Measurements from ENCODE around the gene SLC16A10.

Gene SLC16A10

GRCh38 chr6:111114087-111114443, 26.8 kb downstream of the SLC16A10 start:
- no peak for TF ChIP-seq CTCF (IDR thresholded peaks at IDR 0.05; ENCODE audit: control insufficient read depth, insufficient read depth, low read depth, low read length, missing control alignments)
- H3K4me3 ChIP-seq (ENCODE audit: control insufficient read depth, low read depth, low read length) = no peak overlapping the region
- no peak for DNase-seq (ENCODE audit: low read depth)

- no peak for DNase-seq (ENCODE audit: low read depth)
- no peak overlapping the region for H3K4me3 ChIP-seq (ENCODE audit: control insufficient read depth, low read depth, low read length)
- TF ChIP-seq CTCF (IDR thresholded peaks at IDR 0.05; ENCODE audit: control insufficient read depth, insufficient read depth, low read depth, low read length, missing control alignments) = no peak
Observed at GRCh38 chr6:111114482-111114881, 27.2 kb downstream of the SLC16A10 start.

- TF ChIP-seq CTCF (IDR thresholded peaks at IDR 0.05; ENCODE audit: control insufficient read depth, insufficient read depth, low read depth, low read length, missing control alignments) = no peak
- no peak overlapping the region for H3K4me3 ChIP-seq (ENCODE audit: control insufficient read depth, low read depth, low read length)
- DNase-seq (ENCODE audit: low read depth) = no peak
Observed at GRCh38 chr6:111118826-111119225, 31.5 kb downstream of the SLC16A10 start.

- no peak for TF ChIP-seq CTCF (IDR thresholded peaks at IDR 0.05; ENCODE audit: control insufficient read depth, insufficient read depth, low read depth, low read length, missing control alignments)
- no peak for DNase-seq (ENCODE audit: low read depth)
- H3K4me3 ChIP-seq (ENCODE audit: control insufficient read depth, low read depth, low read length) = no peak overlapping the region
Observed at GRCh38 chr6:111119571-111120329, 32.4 kb downstream of the SLC16A10 start.

- H3K4me3 ChIP-seq (ENCODE audit: control insufficient read depth, low read depth, low read length) = no peak overlapping the region
- DNase-seq (ENCODE audit: low read depth) = no peak
- TF ChIP-seq CTCF (IDR thresholded peaks at IDR 0.05; ENCODE audit: control insufficient read depth, insufficient read depth, low read depth, low read length, missing control alignments) = no peak
Observed at GRCh38 chr6:111121789-111122350, 34.6 kb downstream of the SLC16A10 start.

- no peak for DNase-seq (ENCODE audit: low read depth)
Observed at GRCh38 chr6:111122458-111123286, 35.4 kb downstream of the SLC16A10 start.

More at GRCh38 chr6:111122458-111123286, 35.4 kb downstream of the SLC16A10 start:
- H3K4me3 ChIP-seq (ENCODE audit: control insufficient read depth, low read depth, low read length) = no peak overlapping the region
- TF ChIP-seq CTCF (IDR thresholded peaks at IDR 0.05; ENCODE audit: control insufficient read depth, insufficient read depth, low read depth, low read length, missing control alignments) = no peak

All from AG09309 (cell line).